Hepatocyte (in vitro differentiated cells): ENCODE measurements around the gene CEP55. TPM values are rescaled to one million over a fixed set of nuclear protein-coding genes. Genes with fewer than 3 reads are reported as not detected.

ENCODE experiments used
- DNase-seq: peaks from one replicate; pipeline ENCODE4 v3.0.0-alpha.2; 2016; ENCODE audit warnings: low spot score
- H2AFZ ChIP-seq: fragments of 200-600 bp; sonication (generic); 2 replicates; pipeline ENCODE4 v1.6.0; 2016; ENCODE audit warnings: antibody characterized with exemption, mild to moderate bottlenecking
- H3K27ac ChIP-seq: fragments of 200-600 bp; sonication (generic); 2 replicates; pipeline ENCODE4 v1.5.1; 2016; ENCODE audit warnings: mild to moderate bottlenecking
- H3K27me3 ChIP-seq: fragments of 200-600 bp; sonication (generic); 2 replicates; pipeline ENCODE4 v1.6.1; 2016
- H3K36me3 ChIP-seq: fragments of 200-600 bp; sonication (generic); replicated peaks from 2 replicates; pipeline ENCODE4 v1.5.1; 2016; ENCODE audit warnings: low read depth; ENCODE audit not compliant: insufficient read depth
- H3K4me1 ChIP-seq: fragments of 200-600 bp; sonication (generic); 2 replicates; pipeline ENCODE4 v1.5.1; 2016; ENCODE audit warnings: mild to moderate bottlenecking, moderate library complexity; ENCODE audit not compliant: insufficient read depth
- H3K4me2 ChIP-seq: fragments of 200-600 bp; sonication (generic); 2 replicates; pipeline ENCODE4 v1.6.0; 2016
- H3K4me3 ChIP-seq: fragments of 200-600 bp; sonication (generic); 2 replicates; pipeline ENCODE4 v1.5.1; 2016; ENCODE audit warnings: mild to moderate bottlenecking
- H3K79me2 ChIP-seq: fragments of 200-600 bp; sonication (generic); 2 replicates; pipeline ENCODE4 v1.6.0; 2017; ENCODE audit warnings: mild to moderate bottlenecking
- H3K9me2 ChIP-seq: fragments of 200-600 bp; sonication (generic); replicated peaks from 2 replicates; pipeline ENCODE4 v1.6.0; 2017; ENCODE audit warnings: mild to moderate bottlenecking; ENCODE audit not compliant: insufficient read depth
- H3K9me3 ChIP-seq: fragments of 200-600 bp; sonication (generic); 2 replicates; pipeline ENCODE4 v1.5.1; 2016; ENCODE audit warnings: low read depth, mild to moderate bottlenecking
- H4K20me1 ChIP-seq: fragments of 200-600 bp; sonication (generic); 2 replicates; pipeline ENCODE4 v1.6.0; 2016; ENCODE audit warnings: mild to moderate bottlenecking; ENCODE audit not compliant: insufficient read depth, poor library complexity, severe bottlenecking
- EZH2 ChIP-seq: fragments of 200-600 bp; sonication (generic); IDR thresholded peaks from 2 replicates; pipeline ENCODE4 v1.6.1; 2016; ENCODE audit warnings: antibody characterized with exemption, mild to moderate bottlenecking, borderline replicate concordance
- EZH2phosphoT487 ChIP-seq: fragments of 200-600 bp; sonication (generic); IDR thresholded peaks from one replicate; pipeline ENCODE4 v1.6.1; 2018; ENCODE audit warnings: antibody characterized with exemption, mild to moderate bottlenecking, low read depth, moderate library complexity; ENCODE audit not compliant: unreplicated experiment, severe bottlenecking
- WGBS: methylation state at CpG from one replicate; pipeline ENCODE4 v1.1.6; 2016; ENCODE audit warnings: low lambda C conversion rate; ENCODE audit errors: missing lambda C conversion rate; 5-methylcytosine and 5-hydroxymethylcytosine counted together
- polyA plus RNA-seq: library from polyadenylated mRNA; unstranded; fragments of >200 nt; fragmentation: Nextera tagmentation; extraction: Ambion mirVana; gene quantifications from 2 replicates; pipeline ENCODE4 v1.2.1, GENCODE V29; 2016
- total RNA-seq: library from RNA; depleted of rRNA; stranded (reverse); fragments of >200 nt; gene quantifications from 2 replicates; pipeline ENCODE4 v1.2.3, GENCODE V29; 2014
- TF ChIP-seq, protein P1 (sequence below): fragments of 200-600 bp; sonication (generic); IDR thresholded peaks from 2 replicates; pipeline ENCODE4 v1.5.1; 2016; ENCODE audit warnings: antibody characterized with exemption, mild to moderate bottlenecking; ENCODE audit not compliant: poor library complexity

The CEP55 gene
- total and polyA plus RNA-seq, 2 experiments from 2014 or later = 4.0 to 5.4 TPM

DNA sequence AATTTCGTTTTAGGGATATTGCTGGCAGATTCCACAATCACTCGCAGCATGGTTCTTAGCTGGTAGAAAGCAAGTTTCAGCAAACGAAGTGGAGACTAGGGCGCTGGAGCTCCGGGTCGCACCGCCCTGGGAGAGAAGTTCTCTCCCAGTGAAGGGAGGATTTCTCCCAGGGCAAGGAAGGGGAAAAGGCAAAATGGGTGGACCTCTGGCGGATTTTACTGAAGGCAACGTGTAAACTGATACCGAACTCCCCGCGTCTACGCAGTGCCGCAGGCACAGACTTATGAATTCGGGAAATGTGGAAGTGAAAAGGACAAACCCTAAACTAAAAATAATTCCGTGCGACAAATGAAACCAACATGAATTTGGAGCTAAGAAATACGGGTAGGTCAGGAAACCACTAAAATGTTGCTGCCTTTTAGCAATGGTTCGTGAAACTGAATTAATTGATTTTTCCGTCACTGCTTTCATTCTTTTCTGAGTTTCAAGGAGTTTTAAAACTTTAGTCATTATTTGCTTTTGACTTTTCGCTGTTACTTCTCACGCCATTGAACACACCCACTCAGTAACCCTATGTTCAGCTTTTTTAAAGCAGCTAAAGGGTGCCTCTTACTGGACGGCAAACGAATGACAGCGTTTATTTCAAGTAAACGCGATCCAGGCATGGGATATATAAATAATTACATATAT, 14.1 kb upstream of the CEP55 start, which contains the start of gene MYOF:
Gene MYOF (minus strand): TSS at position 190 of the 690 bp plus-strand sequence. CDS start 140 bp downstream, at position 50.
- Histone ChIP-seq H3K27me3 (no peaks in the 10 kb centered on the region), H3K4me3 (peak within 1 kb of the TSS; percentile 34), H3K27ac (peak within 1 kb of the TSS; percentile 95), H3K9me3 (no peaks in the 10 kb centered on the region), H3K4me1 (peaks cover 9% of the 10 kb centered on the region), H3K36me3 (no peaks in the 10 kb centered on the region), H2AFZ (peak within 1 kb of the TSS; percentile 58), H3K4me2 (peak within 1 kb of the TSS; percentile 71), H3K9me2 (no peaks in the 10 kb centered on the region), H4K20me1 (no peaks in the 10 kb centered on the region), H3K79me2 (peaks cover 37% of the 10 kb centered on the region)
- 1% methylated on average over 27 of the region's 27 CpGs for WGBS
- DNase-seq = peak; percentile 87
- TF ChIP-seq, protein P1, sequence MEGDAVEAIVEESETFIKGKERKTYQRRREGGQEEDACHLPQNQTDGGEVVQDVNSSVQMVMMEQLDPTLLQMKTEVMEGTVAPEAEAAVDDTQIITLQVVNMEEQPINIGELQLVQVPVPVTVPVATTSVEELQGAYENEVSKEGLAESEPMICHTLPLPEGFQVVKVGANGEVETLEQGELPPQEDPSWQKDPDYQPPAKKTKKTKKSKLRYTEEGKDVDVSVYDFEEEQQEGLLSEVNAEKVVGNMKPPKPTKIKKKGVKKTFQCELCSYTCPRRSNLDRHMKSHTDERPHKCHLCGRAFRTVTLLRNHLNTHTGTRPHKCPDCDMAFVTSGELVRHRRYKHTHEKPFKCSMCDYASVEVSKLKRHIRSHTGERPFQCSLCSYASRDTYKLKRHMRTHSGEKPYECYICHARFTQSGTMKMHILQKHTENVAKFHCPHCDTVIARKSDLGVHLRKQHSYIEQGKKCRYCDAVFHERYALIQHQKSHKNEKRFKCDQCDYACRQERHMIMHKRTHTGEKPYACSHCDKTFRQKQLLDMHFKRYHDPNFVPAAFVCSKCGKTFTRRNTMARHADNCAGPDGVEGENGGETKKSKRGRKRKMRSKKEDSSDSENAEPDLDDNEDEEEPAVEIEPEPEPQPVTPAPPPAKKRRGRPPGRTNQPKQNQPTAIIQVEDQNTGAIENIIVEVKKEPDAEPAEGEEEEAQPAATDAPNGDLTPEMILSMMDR = peak; percentile 83
- no peak for TF ChIP-seq EZH2phosphoT487
- no peak for TF ChIP-seq EZH2

DNA sequence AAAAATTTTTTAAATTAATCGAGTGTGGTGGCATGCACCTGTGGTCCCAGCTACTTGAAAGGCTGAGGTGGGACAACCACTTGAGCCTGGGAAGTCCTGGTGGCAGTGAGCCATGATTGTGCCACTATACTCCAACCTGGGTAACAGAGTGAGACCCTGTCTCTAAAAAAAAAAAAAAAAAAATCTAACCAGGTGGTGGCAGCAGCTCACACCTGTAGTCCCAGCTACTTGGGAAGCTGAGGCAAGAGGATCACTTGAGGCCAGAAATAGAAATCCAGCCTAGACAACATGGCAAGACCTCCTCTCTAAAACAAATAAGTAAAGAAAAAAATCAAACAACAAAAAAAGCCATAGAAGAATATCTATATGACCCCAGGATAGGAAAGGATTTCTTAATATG, 10.7 kb upstream of the CEP55 start:
- Histone ChIP-seq H3K9me3 (no peaks in the 10 kb centered on the region), H3K36me3 (no peaks in the 10 kb centered on the region), H3K4me1 (peaks cover 7% of the 10 kb centered on the region), H3K9me2 (no peaks in the 10 kb centered on the region), H4K20me1 (no peaks in the 10 kb centered on the region), H3K4me2 (no peak overlapping the region), H3K79me2 (peaks cover 6% of the 10 kb centered on the region), H3K4me3 (no peak overlapping the region), H3K27ac (no peak overlapping the region), H2AFZ (no peak overlapping the region), H3K27me3 (no peaks in the 10 kb centered on the region)
- WGBS = 70% methylated on average over 1 of the region's 1 CpG
- TF ChIP-seq EZH2phosphoT487 = no peak
- TF ChIP-seq, protein P1 = peak; percentile 25
- no peak for TF ChIP-seq EZH2
- no peak for DNase-seq

DNA sequence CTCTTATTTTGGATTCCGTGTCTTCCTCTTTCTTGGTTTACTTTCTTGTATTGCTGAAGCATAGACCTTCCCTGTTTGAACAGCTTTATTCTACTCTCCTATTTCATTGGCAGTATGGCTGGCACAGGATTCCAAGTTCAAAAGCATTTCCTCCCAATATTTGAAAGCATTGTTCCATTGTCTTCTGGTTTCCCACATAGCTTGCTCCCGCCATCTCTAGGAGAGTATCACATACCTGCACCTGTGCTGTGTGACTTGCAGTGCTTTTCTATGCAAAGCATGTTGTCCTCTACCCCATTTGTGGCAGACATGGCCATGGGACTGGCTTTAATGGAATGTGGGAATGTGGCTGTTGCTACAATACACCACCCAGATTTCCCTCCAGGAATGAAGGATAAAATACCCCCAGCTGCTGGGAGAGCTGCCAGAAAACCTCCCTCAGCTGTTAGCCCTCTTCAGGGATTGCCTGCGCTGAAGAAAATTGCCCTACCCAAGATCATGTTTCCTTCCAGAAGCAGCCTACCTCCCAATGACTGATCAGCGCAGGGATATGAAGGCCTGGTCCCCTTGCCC, 7.4 kb upstream of the CEP55 start:
- Histone ChIP-seq H3K4me3 (no peak overlapping the region), H4K20me1 (no peaks in the 10 kb centered on the region), H3K4me1 (no peaks in the 10 kb centered on the region), H3K27ac (no peak overlapping the region), H3K36me3 (no peaks in the 10 kb centered on the region), H3K9me2 (no peaks in the 10 kb centered on the region), H3K27me3 (no peaks in the 10 kb centered on the region), H3K9me3 (no peaks in the 10 kb centered on the region), H3K4me2 (no peak overlapping the region), H2AFZ (no peak overlapping the region), H3K79me2 (no peaks in the 10 kb centered on the region)
- DNase-seq = no peak
- WGBS = 94% methylated on average over 4 of the region's 4 CpGs
- no peak for TF ChIP-seq EZH2
- no peak for TF ChIP-seq EZH2phosphoT487
- TF ChIP-seq, protein P1 = no peak
